K562 (cell line): ENCODE measurements around the gene IBTK.

Experiments used
- CTCF ChIP-seq, 3 experiments: IDR thresholded peaks in 2 of 3; conservative IDR thresholded peaks in 1 of 3; 2 replicates each; pipeline ENCODE4 v1.5.1; 2011 to 2012; ENCODE audit warnings: low read length in 3 of 3, mild to moderate bottlenecking in 3 of 3, control low read depth in 2 of 3, improper control_type of control experiment in 1 of 3, inconsistent platforms in 1 of 3, low read depth in 1 of 3, mixed read lengths in 1 of 3, moderate library complexity in 1 of 3; ENCODE audit not compliant: insufficient read depth in 2 of 3
- EP300 ChIP-seq: IDR thresholded peaks from 2 replicates; pipeline ENCODE4 v1.6.1; 2012; ENCODE audit warnings: low read length, improper control_type of control experiment
- FOXJ3 ChIP-seq: sonication (generic); formaldehyde crosslinking; IDR thresholded peaks from 2 replicates; pipeline ENCODE4 v1.4.0; 2020; ENCODE audit warnings: mild to moderate bottlenecking, missing genetic modification reagents
- HLTF ChIP-seq: fragments of 450-650 bp; IDR thresholded peaks from 2 replicates; pipeline ENCODE4 v1.6.1; 2016
- JUN ChIP-seq, 2 experiments: sonication (generic) in 1 of 2; formaldehyde crosslinking in 1 of 2; IDR thresholded peaks; 2 replicates each; pipeline versions ENCODE4 v1.6.1 to v1.8.0; 2012 to 2022; ENCODE audit warnings: borderline replicate concordance in 2 of 2, mild to moderate bottlenecking in 2 of 2, improper control_type of control experiment in 1 of 2, low read depth in 1 of 2, low read length in 1 of 2, missing genetic modification reagents in 1 of 2
- NBN ChIP-seq: fragments of 450-650 bp; IDR thresholded peaks from 2 replicates; pipeline ENCODE4 v1.6.1; 2016; ENCODE audit warnings: low read depth, mild to moderate bottlenecking
- PTBP1 ChIP-seq: fragments of 200-400 bp; formaldehyde crosslinking; IDR thresholded peaks from 2 replicates; pipeline ENCODE4 v1.6.1; 2017; ENCODE audit warnings: low read depth, low read length
- SP2 ChIP-seq: IDR thresholded peaks from 2 replicates; pipeline ENCODE4 v1.6.1; 2011; ENCODE audit warnings: mild to moderate bottlenecking, low read depth, low read length, moderate library complexity; ENCODE audit not compliant: poor library complexity, severe bottlenecking; ENCODE audit errors: extremely low read depth
- TARDBP ChIP-seq: fragments of 450-650 bp; IDR thresholded peaks from 2 replicates; pipeline ENCODE4 v1.6.1; 2016
- TEAD2 ChIP-seq: fragments of 450-650 bp; IDR thresholded peaks from 2 replicates; pipeline ENCODE4 v1.6.1; 2016; ENCODE audit warnings: missing genetic modification characterization, control low read depth, missing compliant biosample characterization
- TGIF2 ChIP-seq: sonication (generic); formaldehyde crosslinking; IDR thresholded peaks from 2 replicates; pipeline ENCODE4 v1.8.1; 2022; ENCODE audit warnings: mild to moderate bottlenecking, missing genetic modification reagents, moderate library complexity
- YY1 ChIP-seq, 3 experiments: IDR thresholded peaks; 2 replicates each; pipeline ENCODE4 v1.6.1; 2011; ENCODE audit warnings: low read length in 2 of 3, mild to moderate bottlenecking in 2 of 3, moderate library complexity in 2 of 3, borderline replicate concordance in 1 of 3, control low read depth in 1 of 3, low read depth in 1 of 3; ENCODE audit not compliant: insufficient read depth in 3 of 3, insufficient replicate concordance in 2 of 3, control insufficient read depth in 1 of 3, insufficient read length in 1 of 3; ENCODE audit errors: extremely low read depth in 1 of 3
- ZNF609 ChIP-seq: sonication (generic); formaldehyde crosslinking; IDR thresholded peaks from 2 replicates; pipeline ENCODE4 v1.8.1; 2023; ENCODE audit warnings: missing genetic modification reagents, mild to moderate bottlenecking, borderline replicate concordance
- ZNF740 ChIP-seq, 3 experiments: fragments of 200-800 bp in 1 of 3; sonication (Bioruptor generic) in 1 of 3; sonication (generic) in 1 of 3; formaldehyde crosslinking in 1 of 3; IDR thresholded peaks; 2 replicates each; pipeline versions ENCODE4 v1.6.1 to v1.8.0; 2016 to 2022; ENCODE audit warnings: mild to moderate bottlenecking in 2 of 3, missing compliant biosample characterization in 2 of 3, missing genetic modification characterization in 2 of 3, missing genetic modification reagents in 1 of 3

- TF ChIP-seq JUN (IDR thresholded peaks at IDR 0.05; ENCODE audit: borderline replicate concordance, low read depth, low read length) (no peak), JUN (CRISPR knock-in tag; IDR thresholded peaks at IDR 0.05; ENCODE audit: borderline replicate concordance) (no peak), ZNF609 (CRISPR knock-in tag) (no peak), EP300 (no peak), SP2 (no peak), YY1 (IDR thresholded peaks at IDR 0.05; ENCODE audit: borderline replicate concordance in 1 of 3, control insufficient read depth in 1 of 3, extremely low read depth in 1 of 3, insufficient read depth in 3 of 3, insufficient read length in 1 of 3, insufficient replicate concordance in 2 of 3, low read depth in 1 of 3, low read length in 2 of 3) (no peak), NBN (no peak), TGIF2 (CRISPR knock-in tag) (no peak), TARDBP (no peak), PTBP1 (no peak), ZNF740 (CRISPR knock-in tag; IDR thresholded peaks at IDR 0.05) (no peak), ZNF740 (tag; IDR thresholded peaks at IDR 0.05) (no peak), CTCF (IDR thresholded peaks at IDR 0.05 in 2 of 3, conservative IDR thresholded peaks at IDR 0.05 in 1 of 3; ENCODE audit: insufficient read depth in 2 of 3, low read depth in 1 of 3, low read length in 3 of 3) (no peak), FOXJ3 (no peak), HLTF (no peak), TEAD2 (tag) (no peak)
Measured at GRCh38 chr6:82263916-82264315, 16.4 kb upstream of the IBTK start.
